Heart left ventricle (tissue), 13 donors: ENCODE results near the gene CEPT1.

Experiments
- POLR2A ChIP-seq, 2 donors: fragments of 450-650 bp; IDR thresholded peaks; one replicate each; pipeline ENCODE4 v1.6.1; 2017; ENCODE audit warnings: antibody characterized with exemption in 2 of 2, mild to moderate bottlenecking in 2 of 2, moderate library complexity in 2 of 2
- TF ChIP-seq, protein P1 (sequence below), 12 donors: fragments of 200-600 bp; sonication (generic) in 4 of 12; IDR thresholded peaks; one replicate each; pipeline versions ENCODE4 v1.5.0 to v1.8.0; 2018 to 2022; ENCODE audit warnings: antibody characterized with exemption in 12 of 12, mild to moderate bottlenecking in 5 of 12
- donor health status: ischemic (EF 13 %, LVEDD 7.1; RV severe dilation, severe dysfunction).
- donor health status: DM: no; HTN: yes; CAD: no.
- donor health status: DM: no; HTN: no; CAD: no.
- donor health status: ischemic (EF 25% LVEDD 6.9; RV normal size, moderate dysfunction).
- donor health status: ischemic (EF 25% LVEDD 5.7; RV mildly dilated, moderate dysfunction).
- donor health status: ischemic (EF 35%, LVEDD 5.7; RV mildly dilated, moderate dysfunction).
- donor health status: nonischemic (EF 11% LVEDD 7.7; RV severe dilation, severe dysfunction).
- donor health status: DM: yes; HTN: yes; CAD: no.
- donor health status: PGD.
- donor health status: ischemic (EF 29% LVEDD 5.4; RV normal size, mild dysfunction).
- donor health status: nonischemic (EF 23%, LVEDD 6.1; RV moderate dilation, normal function).

- no peak for TF ChIP-seq POLR2A (IDR thresholded peaks at IDR 0.05)
- TF ChIP-seq, protein P1, sequence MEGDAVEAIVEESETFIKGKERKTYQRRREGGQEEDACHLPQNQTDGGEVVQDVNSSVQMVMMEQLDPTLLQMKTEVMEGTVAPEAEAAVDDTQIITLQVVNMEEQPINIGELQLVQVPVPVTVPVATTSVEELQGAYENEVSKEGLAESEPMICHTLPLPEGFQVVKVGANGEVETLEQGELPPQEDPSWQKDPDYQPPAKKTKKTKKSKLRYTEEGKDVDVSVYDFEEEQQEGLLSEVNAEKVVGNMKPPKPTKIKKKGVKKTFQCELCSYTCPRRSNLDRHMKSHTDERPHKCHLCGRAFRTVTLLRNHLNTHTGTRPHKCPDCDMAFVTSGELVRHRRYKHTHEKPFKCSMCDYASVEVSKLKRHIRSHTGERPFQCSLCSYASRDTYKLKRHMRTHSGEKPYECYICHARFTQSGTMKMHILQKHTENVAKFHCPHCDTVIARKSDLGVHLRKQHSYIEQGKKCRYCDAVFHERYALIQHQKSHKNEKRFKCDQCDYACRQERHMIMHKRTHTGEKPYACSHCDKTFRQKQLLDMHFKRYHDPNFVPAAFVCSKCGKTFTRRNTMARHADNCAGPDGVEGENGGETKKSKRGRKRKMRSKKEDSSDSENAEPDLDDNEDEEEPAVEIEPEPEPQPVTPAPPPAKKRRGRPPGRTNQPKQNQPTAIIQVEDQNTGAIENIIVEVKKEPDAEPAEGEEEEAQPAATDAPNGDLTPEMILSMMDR (IDR thresholded peaks at IDR 0.05), result no peak
Measured at GRCh38 chr1:111183308-111184069, 43.5 kb downstream of the CEPT1 start.
